C4-2B (cell line): ENCODE data around the gene TEX44.

Experiments used
- CTCF ChIP-seq: fragments of 450-650 bp; conservative IDR thresholded peaks from 2 replicates; pipeline ENCODE4 v1.5.1; 2017; ENCODE audit warnings: mild to moderate bottlenecking
- ZFX ChIP-seq: fragments of 450-650 bp; IDR thresholded peaks from 2 replicates; pipeline ENCODE4 v1.6.1; 2017

- TF ChIP-seq CTCF (no peak), ZFX (no peak)
Observed at GRCh38 chr2:231590614-231591013, 2.0 kb upstream of the TEX44 start.
